GM12878 (cell line): ENCODE results near the gene CSK. TPM values are rescaled to one million over a fixed set of nuclear protein-coding genes. Genes with fewer than 3 reads are reported as not detected.

Source experiments
- ATAC-seq: fragments of 200-7000 bp; cut with Tn5 transposase; 3 replicates; pipeline ENCODE4 v1.9.1; 2020; ENCODE audit warnings: mild to moderate bottlenecking, moderate library complexity
- BruUV-seq: library from RNA; stranded (reverse); fragments of 400-500 nt; replicated peaks from 2 replicates; lab custom pipeline; 2021; lab: Mats Ljungman, UMichigan
- CTCF ChIA-PET: fragments of 300-600 bp; sonication (Branson Sonifier 250); formaldehyde crosslinking; extraction: SDS; loops from one replicate; lab custom pipeline; 2021; ENCODE audit warnings: inconsistent platforms; lab: Yijun Ruan, JAX
- POLR2A ChIA-PET: fragments of 350-600 bp; formaldehyde crosslinking; extraction: SDS; loops from one replicate; lab custom pipeline; 2021; ENCODE audit warnings: inconsistent platforms; lab: Charles Lee
- RAD21 ChIA-PET: fragments of 300-600 bp; sonication (Branson Sonifier 250); formaldehyde crosslinking; loops from one replicate; lab custom pipeline; 2023; ENCODE audit warnings: antibody characterized with exemption; ENCODE audit not compliant: unreplicated experiment; lab: Charles Lee
- SMC1A ChIA-PET: fragments of 300-600 bp; sonication (Branson Sonifier 250); formaldehyde crosslinking; loops from one replicate; lab custom pipeline; 2023; ENCODE audit not compliant: unreplicated experiment, uncharacterized antibody; lab: Charles Lee
- DNase-seq: peaks from one replicate; pipeline ENCODE4 v3.0.0-alpha.2; 2011; ENCODE audit warnings: low read depth, low spot score
- FAIRE-seq: peaks from 3 replicates; lab custom pipeline; 2011; peaks lifted over from hg19 to GRCh38; lab: Jason Lieb, UNC
- H2AFZ ChIP-seq: 2 replicates; pipeline ENCODE4 v1.6.0; 2011; ENCODE audit warnings: low read depth, low read length, control low read depth; ENCODE audit not compliant: control insufficient read depth
- H3K27ac ChIP-seq: 2 replicates; pipeline ENCODE4 v1.5.1; 2011; ENCODE audit warnings: control low read depth; ENCODE audit not compliant: control insufficient read depth, insufficient read depth
- H3K27me3 ChIP-seq, 2 experiments: replicated peaks in 1 of 2; 2 replicates each; pipeline versions ENCODE4 v1.6.0 to v1.6.1; 2011; ENCODE audit warnings: low read length in 1 of 2; ENCODE audit not compliant: control insufficient read depth in 2 of 2, insufficient read depth in 2 of 2
- H3K36me3 ChIP-seq, 2 experiments: 2 replicates each; pipeline ENCODE4 v1.5.1; 2011; ENCODE audit warnings: low read length in 1 of 2; ENCODE audit not compliant: control insufficient read depth in 2 of 2, insufficient read depth in 2 of 2
- H3K4me1 ChIP-seq: 2 replicates; pipeline ENCODE4 v1.6.1; 2011; ENCODE audit warnings: mild to moderate bottlenecking, low read length, moderate library complexity, mixed read lengths; ENCODE audit not compliant: control insufficient read depth, insufficient read depth
- H3K4me2 ChIP-seq: 2 replicates; pipeline ENCODE4 v1.6.0; 2011; ENCODE audit warnings: control low read depth; ENCODE audit not compliant: control insufficient read depth, insufficient read depth
- H3K4me3 ChIP-seq: fragments of 200-600 bp; sonication (generic); 2 replicates; pipeline ENCODE4 v1.5.1; 2016
- H3K79me2 ChIP-seq: 2 replicates; pipeline ENCODE4 v1.6.0; 2011; ENCODE audit warnings: low read length; ENCODE audit not compliant: control insufficient read depth, insufficient read depth
- H3K9ac ChIP-seq: 2 replicates; pipeline ENCODE4 v1.8.0; 2011; ENCODE audit warnings: low read length, control low read depth, mixed read lengths; ENCODE audit not compliant: control insufficient read depth, insufficient read depth
- H3K9me3 ChIP-seq: replicated peaks from 3 replicates; pipeline ENCODE4 v1.5.1; 2011; ENCODE audit warnings: mild to moderate bottlenecking, low read length; ENCODE audit not compliant: control insufficient read depth, insufficient read depth
- H4K20me1 ChIP-seq: 2 replicates; pipeline ENCODE4 v1.6.0; 2011; ENCODE audit not compliant: control insufficient read depth, insufficient read depth
- ATF7 ChIP-seq: fragments of 450-650 bp; IDR thresholded peaks from 2 replicates; pipeline ENCODE4 v1.6.1; 2016; ENCODE audit warnings: low read depth, mild to moderate bottlenecking
- BHLHE40 ChIP-seq, 2 experiments: fragments of 450-650 bp in 1 of 2; IDR thresholded peaks; 2 replicates each; pipeline ENCODE4 v1.6.1; 2011 to 2017; ENCODE audit warnings: low read depth in 2 of 2, borderline replicate concordance in 1 of 2, improper control_type of control experiment in 1 of 2, low read length in 1 of 2, mild to moderate bottlenecking in 1 of 2
- CTCF ChIP-seq, 3 experiments: IDR thresholded peaks in 2 of 3; conservative IDR thresholded peaks in 1 of 3; 2 replicates each; pipeline ENCODE4 v1.5.1; 2011; ENCODE audit warnings: low read depth in 3 of 3, low read length in 3 of 3, mild to moderate bottlenecking in 3 of 3, control low read depth in 2 of 3, moderate library complexity in 2 of 3, inconsistent platforms in 1 of 3, mixed read lengths in 1 of 3; ENCODE audit not compliant: control insufficient read depth in 2 of 3, insufficient read depth in 1 of 3; ENCODE audit errors: extremely low read depth in 1 of 3
- ESRRA ChIP-seq: IDR thresholded peaks from 2 replicates; pipeline ENCODE4 v1.6.1; 2012; ENCODE audit warnings: mild to moderate bottlenecking, low read length, improper control_type of control experiment
- HDAC2 ChIP-seq: fragments of 200-600 bp; sonication (generic); IDR thresholded peaks from 2 replicates; pipeline ENCODE4 v1.6.1; 2017
- HDGF ChIP-seq: fragments of 450-650 bp; IDR thresholded peaks from 2 replicates; pipeline ENCODE4 v1.6.1; 2016; ENCODE audit warnings: antibody characterized with exemption
- MEF2B ChIP-seq: fragments of 450-650 bp; IDR thresholded peaks from 2 replicates; pipeline ENCODE4 v1.6.1; 2018; ENCODE audit warnings: mild to moderate bottlenecking, moderate library complexity; ENCODE audit not compliant: partially characterized antibody, poor library complexity, severe bottlenecking
- MTA2 ChIP-seq: fragments of 450-650 bp; IDR thresholded peaks from 2 replicates; pipeline ENCODE4 v1.6.1; 2016; ENCODE audit warnings: low read depth, mild to moderate bottlenecking, moderate library complexity
- MYB ChIP-seq: fragments of 150-350 bp; IDR thresholded peaks from 2 replicates; pipeline ENCODE4 v1.6.1; 2014; ENCODE audit warnings: mild to moderate bottlenecking, low read depth, low read length, borderline replicate concordance
- NFYB ChIP-seq: IDR thresholded peaks from 2 replicates; pipeline ENCODE4 v1.6.1; 2011; ENCODE audit warnings: low read depth, mild to moderate bottlenecking, low read length, improper control_type of control experiment, moderate library complexity; ENCODE audit not compliant: insufficient read depth
- POLR2AphosphoS2 ChIP-seq: IDR thresholded peaks from 2 replicates; pipeline ENCODE4 v1.6.1; 2011; ENCODE audit warnings: low read depth, mild to moderate bottlenecking, low read length, improper control_type of control experiment, moderate library complexity
- SIN3A ChIP-seq: IDR thresholded peaks from 2 replicates; pipeline ENCODE4 v1.6.1; 2012; ENCODE audit warnings: low read depth, low read length, improper control_type of control experiment
- SMAD1 ChIP-seq: fragments of 450-650 bp; IDR thresholded peaks from 2 replicates; pipeline ENCODE4 v1.6.1; 2018; ENCODE audit warnings: mild to moderate bottlenecking, low read depth; ENCODE audit not compliant: partially characterized antibody
- SP1 ChIP-seq: IDR thresholded peaks from one replicate; pipeline ENCODE4 v1.6.1; 2011; ENCODE audit warnings: low read depth, low read length
- TCF12 ChIP-seq: IDR thresholded peaks from 2 replicates; pipeline ENCODE4 v1.6.1; 2011; ENCODE audit warnings: low read depth, mild to moderate bottlenecking, low read length
- ZNF217 ChIP-seq: fragments of 450-650 bp; IDR thresholded peaks from 2 replicates; pipeline ENCODE4 v1.6.1; 2017; ENCODE audit warnings: antibody characterized with exemption, mild to moderate bottlenecking
- ZNF274 ChIP-seq: IDR thresholded peaks from one replicate; pipeline ENCODE4 v1.8.0; 2011; ENCODE audit not compliant: insufficient read length, insufficient read depth
- ZZZ3 ChIP-seq: IDR thresholded peaks from 2 replicates; pipeline ENCODE4 v1.6.1; 2011; ENCODE audit warnings: low read depth; ENCODE audit not compliant: control insufficient read depth, insufficient read length
- WGBS: methylation state at CpG from one replicate; pipeline ENCODE4 v1.1.6; 2016; ENCODE audit warnings: low lambda C conversion rate; ENCODE audit not compliant: insufficient replicate concordance, insufficient coverage; ENCODE audit errors: missing lambda C conversion rate; 5-methylcytosine and 5-hydroxymethylcytosine counted together
- in situ Hi-C: fragments of 300-500 bp; cut with MboI; formaldehyde crosslinking; loops from 9 replicates; pipeline ENCODE4 v1.14.3; 2018; ENCODE audit warnings: mixed read lengths
- intact Hi-C: fragments of 100-400 bp; cut with micrococcal nuclease; formaldehyde crosslinking; loops from one replicate; pipeline ENCODE4 v1.14.2; 2022; ENCODE audit not compliant: unreplicated experiment
- polyA plus RNA-seq, 11 experiments: library from polyadenylated mRNA; depleted of rRNA in 4 of 11; unstranded in 6 of 11; stranded (reverse) in 5 of 11; fragments of >200 nt; fragmentation: Nextera tagmentation in 4 of 11; fragmentation: Illumina TruSeq in 1 of 11; extraction: Ambion mirVana in 4 of 11; extraction: Trizol in 1 of 11; gene quantifications; 1 replicate in 1 of 11; 2 replicates in 10 of 11; pipeline versions ENCODE4 v1.2.1 to v1.2.3, GENCODE V29; 2011 to 2016; ENCODE audit warnings: inconsistent platforms in 2 of 11, missing spikeins in 2 of 11, low read depth in 1 of 11
- total RNA-seq, 4 experiments: library from RNA; depleted of rRNA in 3 of 4; stranded (reverse); fragments of >200 nt in 3 of 4; fragmentation: Illumina TruSeq in 1 of 4; extraction: Trizol in 1 of 4; gene quantifications; 2 replicates each; pipeline versions ENCODE4 v1.2.1 to v1.2.3, GENCODE V29; 2013 to 2021
- TF ChIP-seq, protein P1 (sequence below): fragments of 450-650 bp; IDR thresholded peaks from 2 replicates; pipeline ENCODE4 v1.6.1; 2016; ENCODE audit warnings: mild to moderate bottlenecking

The CSK gene
- total and polyA plus RNA-seq, 10 of the 15 experiments (the other 5 are each of a cell fraction or from before 2014, with no cell fraction given), result 3.4 to 327 (median 75.8) TPM

GRCh38 chr15:74799856-74800558 lies 18.1 kb downstream of the CSK start:
- Histone ChIP-seq H3K4me1 (peaks cover 38% of the 10 kb centered on the region), H3K27me3 (no peaks in the 10 kb centered on the region), H3K79me2 (peaks cover 38% of the 10 kb centered on the region), H3K4me3 (no peak overlapping the region), H4K20me1 (peaks cover 6% of the 10 kb centered on the region), H2AFZ (no peak overlapping the region), H3K27ac (peak overlapping the region; percentile 39), H3K4me2 (no peak overlapping the region), H3K9me3 (no peaks in the 10 kb centered on the region), H3K9ac (no peak overlapping the region), H3K36me3 (peaks cover 51 to 63% of the 10 kb centered on the region in 2 experiments)
- in situ Hi-C loops, result no loop called here
- POLR2A ChIA-PET, result interaction anchor here (1.3 to 5.3 kb wide), 6 partner anchors 10 to 28 kb away, joined by 6 to 59 read pairs (median 18); partner anchors contain the start of gene CSK
- no TSS peak for BruUV-seq
- peak; percentile 99 for FAIRE-seq
- intact Hi-C loops, result loop anchor here (1.0 to 5.0 kb wide), 6 partner anchors 11 to 165 kb away; partner anchors contain the start of gene ULK3
- 21% methylated on average over 15 of the region's 18 CpGs for WGBS
- ATAC-seq, result peak; percentile 94
- SMC1A ChIA-PET, result interaction anchor here (0.6 to 15.7 kb wide), 9 partner anchors 11 to 827 kb away, joined by 3 to 811 read pairs (median 6); partner anchors contain the start of gene CSK
- CTCF ChIA-PET, result interaction anchor here (0.5 to 25.9 kb wide), 26 partner anchors 8 to 425 kb away, joined by 3 to 1288 read pairs (median 3); partner anchors contain the start of gene CSK
- DNase-seq, result peak; percentile 76
- RAD21 ChIA-PET, result interaction anchor here (0.6 to 22.9 kb wide), 7 partner anchors 10 to 185 kb away, joined by 3 to 1186 read pairs (median 4); partner anchors contain the start of genes CLK3, CSK and FAM219B
- TF ChIP-seq BHLHE40 (IDR thresholded peaks at IDR 0.05; ENCODE audit: borderline replicate concordance in 1 of 2, low read depth in 2 of 2, low read length in 1 of 2), result peak; percentile 32 to 66; a peak in 2 of 4 replicates
- TF ChIP-seq POLR2AphosphoS2, result peak; percentile 27; the same call in 1 of the 2 replicates
- no peak for TF ChIP-seq SMAD1
- TF ChIP-seq, protein P1, sequence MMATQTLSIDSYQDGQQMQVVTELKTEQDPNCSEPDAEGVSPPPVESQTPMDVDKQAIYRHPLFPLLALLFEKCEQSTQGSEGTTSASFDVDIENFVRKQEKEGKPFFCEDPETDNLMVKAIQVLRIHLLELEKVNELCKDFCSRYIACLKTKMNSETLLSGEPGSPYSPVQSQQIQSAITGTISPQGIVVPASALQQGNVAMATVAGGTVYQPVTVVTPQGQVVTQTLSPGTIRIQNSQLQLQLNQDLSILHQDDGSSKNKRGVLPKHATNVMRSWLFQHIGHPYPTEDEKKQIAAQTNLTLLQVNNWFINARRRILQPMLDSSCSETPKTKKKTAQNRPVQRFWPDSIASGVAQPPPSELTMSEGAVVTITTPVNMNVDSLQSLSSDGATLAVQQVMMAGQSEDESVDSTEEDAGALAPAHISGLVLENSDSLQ, result no peak
- TF ChIP-seq HDGF, result peak; percentile 96
- peak; percentile 97 to 99 (median 99); a peak in 5 of 6 replicates for TF ChIP-seq CTCF (IDR thresholded peaks at IDR 0.05 in 2 of 3, conservative IDR thresholded peaks at IDR 0.05 in 1 of 3; ENCODE audit: control insufficient read depth in 2 of 3, extremely low read depth in 1 of 3, insufficient read depth in 1 of 3, low read depth in 3 of 3, low read length in 3 of 3)
- peak; percentile 71; the same call in 1 of the 2 replicates for TF ChIP-seq SIN3A
- no peak for TF ChIP-seq ZNF217
- no peak for TF ChIP-seq ZNF274
- TF ChIP-seq SP1, result peak; percentile 69
- 0 out of 2 replicates have a peak, but pooled peaks have one; percentile 62 for TF ChIP-seq ESRRA
- peak; percentile 64 for TF ChIP-seq MEF2B
- TF ChIP-seq ATF7, result peak; percentile 94
- no peak for TF ChIP-seq NFYB
- TF ChIP-seq ZZZ3, result no peak
- peak; percentile 55 for TF ChIP-seq MTA2
- TF ChIP-seq MYB, result no peak
- peak; percentile 73 for TF ChIP-seq TCF12
- no peak for TF ChIP-seq HDAC2
